ENCODE data around the gene PLCB2.

PLCB2 gene

DNA sequence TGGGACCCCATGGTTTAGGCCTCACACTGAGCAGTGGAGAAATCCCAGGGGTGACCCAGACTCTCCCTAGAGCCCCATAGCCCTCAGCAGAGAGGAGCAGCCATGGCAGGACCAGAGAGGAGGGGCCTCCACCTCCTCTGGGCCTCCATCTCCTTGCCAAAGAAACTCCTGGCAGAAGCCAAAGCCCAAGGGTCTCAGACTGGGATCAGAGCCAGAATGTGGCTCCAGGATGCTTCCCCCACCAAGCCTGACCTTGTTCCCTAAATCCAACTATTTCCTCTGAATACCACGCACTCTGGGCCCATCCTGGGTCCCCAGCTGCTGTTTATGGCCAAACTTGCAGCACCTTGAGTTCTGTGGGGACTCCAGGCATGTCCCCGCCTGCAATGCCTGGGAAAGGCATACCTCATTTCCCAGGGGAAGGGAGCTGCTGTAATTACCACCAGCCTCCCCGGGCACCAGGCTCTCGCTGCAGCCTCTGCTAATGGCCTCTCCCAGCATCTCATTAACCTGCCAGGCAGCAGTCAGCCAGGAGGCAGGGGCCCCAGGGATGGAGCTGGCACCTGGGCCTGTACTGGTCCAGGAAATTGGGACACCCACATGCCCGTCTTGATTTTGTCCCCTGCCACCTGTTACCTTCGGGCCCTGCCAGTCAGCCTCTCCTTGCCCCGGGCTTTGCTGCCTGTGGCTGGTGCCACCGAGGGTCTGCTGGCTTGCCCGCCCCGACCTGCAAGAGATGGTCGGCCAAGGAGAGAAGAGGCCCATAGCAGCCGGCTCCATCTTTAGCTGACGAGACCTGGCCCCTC is 28.4 kb upstream of the PLCB2 start:
- no peak for DNase-seq (ENCODE audit: low read depth)
- no peak overlapping the region for H3K4me3 ChIP-seq (ENCODE audit: low read depth, low read length)
- TF ChIP-seq, protein P1, sequence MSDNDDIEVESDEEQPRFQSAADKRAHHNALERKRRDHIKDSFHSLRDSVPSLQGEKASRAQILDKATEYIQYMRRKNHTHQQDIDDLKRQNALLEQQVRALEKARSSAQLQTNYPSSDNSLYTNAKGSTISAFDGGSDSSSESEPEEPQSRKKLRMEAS (IDR thresholded peaks at IDR 0.05; ENCODE audit: low read depth, low read length): no peak
- TF ChIP-seq MYC (IDR thresholded peaks at IDR 0.05; ENCODE audit: low read depth, low read length) (no peak), POLR2A (IDR thresholded peaks at IDR 0.05; ENCODE audit: extremely low read depth, insufficient read length) (no peak), CTCF (IDR thresholded peaks at IDR 0.05; ENCODE audit: low read depth, low read length) (no peak)

- DNase-seq (ENCODE audit: low read depth): peak; percentile 59
- TF ChIP-seq CTCF (IDR thresholded peaks at IDR 0.05; ENCODE audit: low read depth, low read length) (no peak), MYC (IDR thresholded peaks at IDR 0.05; ENCODE audit: low read depth, low read length) (no peak), POLR2A (IDR thresholded peaks at IDR 0.05; ENCODE audit: extremely low read depth, insufficient read length) (no peak)
- TF ChIP-seq, protein P1 (IDR thresholded peaks at IDR 0.05; ENCODE audit: low read depth, low read length): peak; percentile 70
- no peak overlapping the region for H3K4me3 ChIP-seq (ENCODE audit: low read depth, low read length)
Observed at GRCh38 chr15:40334941-40335795, 27.4 kb upstream of the PLCB2 start.

- no peak for DNase-seq (ENCODE audit: low read depth)
- TF ChIP-seq POLR2A (IDR thresholded peaks at IDR 0.05; ENCODE audit: extremely low read depth, insufficient read length) (no peak), MYC (IDR thresholded peaks at IDR 0.05; ENCODE audit: low read depth, low read length) (no peak), CTCF (IDR thresholded peaks at IDR 0.05; ENCODE audit: low read depth, low read length) (no peak)
- TF ChIP-seq, protein P1 (IDR thresholded peaks at IDR 0.05; ENCODE audit: low read depth, low read length): no peak
- H3K4me3 ChIP-seq (ENCODE audit: low read depth, low read length): peak overlapping the region; percentile 7
Observed at GRCh38 chr15:40334541-40334940, 26.8 kb upstream of the PLCB2 start.

DNA sequence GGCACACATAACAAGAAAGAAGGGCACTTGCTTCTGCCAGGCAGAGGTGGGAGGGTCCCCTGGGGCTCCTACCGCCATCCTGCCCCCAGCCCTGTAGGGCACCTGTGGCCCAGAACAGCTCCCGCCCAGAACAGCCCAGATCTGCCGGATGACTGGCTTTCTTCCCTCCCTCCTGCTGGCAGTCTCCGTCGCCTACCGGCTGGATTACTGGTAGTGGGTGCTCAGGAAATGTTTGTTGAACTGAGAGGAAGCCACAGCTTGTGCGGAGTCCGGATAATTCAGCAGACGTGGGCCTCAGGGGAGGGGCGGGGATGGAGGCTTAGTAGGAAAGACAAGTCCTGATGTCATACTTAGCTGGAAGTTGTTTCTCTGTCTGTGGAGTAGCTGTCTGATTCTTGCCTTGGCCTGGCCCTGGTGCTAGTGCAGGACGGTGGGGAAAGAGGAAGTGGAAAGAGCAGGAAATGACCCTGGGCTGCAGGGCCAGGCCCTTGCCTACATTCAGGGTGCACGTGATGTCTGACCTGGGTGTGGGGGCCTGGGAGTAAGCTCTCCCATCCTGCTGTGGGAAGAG is 26.3 kb upstream of the PLCB2 start:
- DNase-seq (ENCODE audit: low read depth): peak; percentile 95
- peak; percentile 33 for TF ChIP-seq POLR2A (IDR thresholded peaks at IDR 0.05; ENCODE audit: extremely low read depth, insufficient read length)
- peak; percentile 80 for TF ChIP-seq MYC (IDR thresholded peaks at IDR 0.05; ENCODE audit: low read depth, low read length)
- TF ChIP-seq, protein P1 (IDR thresholded peaks at IDR 0.05; ENCODE audit: low read depth, low read length): peak; percentile 88; the same call in 1 of the 2 replicates
- TF ChIP-seq CTCF (IDR thresholded peaks at IDR 0.05; ENCODE audit: low read depth, low read length): no peak

DNA sequence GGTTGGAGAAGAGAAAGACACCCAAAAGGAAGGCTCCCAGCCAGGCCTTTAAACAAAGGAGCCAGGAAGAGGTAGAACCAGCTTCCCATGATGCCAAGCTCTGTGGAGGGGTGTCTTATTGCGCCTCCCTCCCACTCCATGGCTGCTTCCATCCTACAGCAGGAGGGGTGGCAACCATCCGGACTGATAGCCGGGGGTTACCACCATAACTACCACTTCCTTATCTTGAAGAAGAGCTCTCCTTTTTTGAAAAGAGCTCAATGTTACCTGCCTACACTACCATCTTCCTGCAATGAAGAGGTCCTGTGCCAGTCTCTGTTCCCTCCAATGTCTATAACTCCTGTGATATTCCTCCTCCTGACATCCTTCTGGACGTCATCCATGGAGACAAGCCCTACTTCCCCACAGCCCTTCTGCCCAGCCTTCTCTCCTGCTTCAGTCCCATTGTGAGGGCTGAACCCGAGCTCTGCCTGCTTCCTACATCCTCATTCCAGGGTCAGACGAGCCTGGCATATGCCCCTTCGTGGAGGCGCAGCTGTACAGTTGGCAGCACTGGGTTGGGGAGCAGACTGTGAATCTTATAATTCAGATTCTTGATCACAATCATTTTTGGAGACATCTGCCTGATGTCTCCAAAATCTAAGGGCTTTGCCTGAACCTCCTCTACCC is 24.5 kb upstream of the PLCB2 start:
- TF ChIP-seq POLR2A (IDR thresholded peaks at IDR 0.05; ENCODE audit: extremely low read depth, insufficient read length) (no peak), MYC (IDR thresholded peaks at IDR 0.05; ENCODE audit: low read depth, low read length) (no peak), CTCF (IDR thresholded peaks at IDR 0.05; ENCODE audit: low read depth, low read length) (no peak)
- TF ChIP-seq, protein P1 (IDR thresholded peaks at IDR 0.05; ENCODE audit: low read depth, low read length): no peak
- no peak overlapping the region for H3K4me3 ChIP-seq (ENCODE audit: low read depth, low read length)
- no peak for DNase-seq (ENCODE audit: low read depth)

More for the DNA sequence above, 26.3 kb upstream of the PLCB2 start:
- peak overlapping the region; percentile 44 for H3K4me3 ChIP-seq (ENCODE audit: low read depth, low read length)
